ENCODE measurements around the gene CHST6. TPM values are rescaled to one million over a fixed set of nuclear protein-coding genes. Genes with fewer than 3 reads are reported as not detected.
"Not testable (repeated sequence)": the region's sequence is repeated elsewhere in the genome, so short reads cannot be mapped to it uniquely, and the experiment has no call there.

Gene CHST6
- total RNA-seq, 1 donor from 2014 or later, result 6.0 TPM

DNA sequence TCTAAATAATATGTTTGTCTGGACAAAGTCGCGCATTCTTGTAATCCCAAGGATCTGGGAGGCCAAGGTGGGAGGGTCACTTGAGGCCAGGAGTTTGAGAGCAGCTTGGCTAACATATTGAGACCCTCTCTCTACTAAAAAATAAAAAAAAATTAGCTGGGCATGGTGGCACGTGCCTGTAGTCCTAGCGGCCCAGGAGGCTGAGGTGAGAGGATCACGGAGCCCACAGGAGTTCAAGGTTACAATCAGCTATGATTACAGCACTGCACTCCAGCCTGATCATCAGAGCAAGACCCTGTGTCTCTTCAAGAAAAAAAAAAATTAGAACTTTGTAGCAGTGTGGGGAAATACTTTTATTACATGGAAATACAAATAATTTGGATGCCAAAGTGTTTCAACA lies 6.1 kb upstream of the CHST6 start:
- Mint-ChIP-seq H3K4me1 (ENCODE audit: unreplicated experiment) (peaks cover 8% of the 10 kb centered on the region), H3K27me3 (peaks cover 3% of the 10 kb centered on the region), H3K36me3 (no peaks in the 10 kb centered on the region), H3K4me3 (no peak overlapping the region), H3K27ac (no peak overlapping the region), H3K9me3 (no peaks in the 10 kb centered on the region)
- TF ChIP-seq, protein P1, sequence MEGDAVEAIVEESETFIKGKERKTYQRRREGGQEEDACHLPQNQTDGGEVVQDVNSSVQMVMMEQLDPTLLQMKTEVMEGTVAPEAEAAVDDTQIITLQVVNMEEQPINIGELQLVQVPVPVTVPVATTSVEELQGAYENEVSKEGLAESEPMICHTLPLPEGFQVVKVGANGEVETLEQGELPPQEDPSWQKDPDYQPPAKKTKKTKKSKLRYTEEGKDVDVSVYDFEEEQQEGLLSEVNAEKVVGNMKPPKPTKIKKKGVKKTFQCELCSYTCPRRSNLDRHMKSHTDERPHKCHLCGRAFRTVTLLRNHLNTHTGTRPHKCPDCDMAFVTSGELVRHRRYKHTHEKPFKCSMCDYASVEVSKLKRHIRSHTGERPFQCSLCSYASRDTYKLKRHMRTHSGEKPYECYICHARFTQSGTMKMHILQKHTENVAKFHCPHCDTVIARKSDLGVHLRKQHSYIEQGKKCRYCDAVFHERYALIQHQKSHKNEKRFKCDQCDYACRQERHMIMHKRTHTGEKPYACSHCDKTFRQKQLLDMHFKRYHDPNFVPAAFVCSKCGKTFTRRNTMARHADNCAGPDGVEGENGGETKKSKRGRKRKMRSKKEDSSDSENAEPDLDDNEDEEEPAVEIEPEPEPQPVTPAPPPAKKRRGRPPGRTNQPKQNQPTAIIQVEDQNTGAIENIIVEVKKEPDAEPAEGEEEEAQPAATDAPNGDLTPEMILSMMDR (conservative IDR thresholded peaks at IDR 0.05), result no peak
- DNase-seq (ENCODE audit: extremely low spot score, unreplicated experiment), result no peak

DNA sequence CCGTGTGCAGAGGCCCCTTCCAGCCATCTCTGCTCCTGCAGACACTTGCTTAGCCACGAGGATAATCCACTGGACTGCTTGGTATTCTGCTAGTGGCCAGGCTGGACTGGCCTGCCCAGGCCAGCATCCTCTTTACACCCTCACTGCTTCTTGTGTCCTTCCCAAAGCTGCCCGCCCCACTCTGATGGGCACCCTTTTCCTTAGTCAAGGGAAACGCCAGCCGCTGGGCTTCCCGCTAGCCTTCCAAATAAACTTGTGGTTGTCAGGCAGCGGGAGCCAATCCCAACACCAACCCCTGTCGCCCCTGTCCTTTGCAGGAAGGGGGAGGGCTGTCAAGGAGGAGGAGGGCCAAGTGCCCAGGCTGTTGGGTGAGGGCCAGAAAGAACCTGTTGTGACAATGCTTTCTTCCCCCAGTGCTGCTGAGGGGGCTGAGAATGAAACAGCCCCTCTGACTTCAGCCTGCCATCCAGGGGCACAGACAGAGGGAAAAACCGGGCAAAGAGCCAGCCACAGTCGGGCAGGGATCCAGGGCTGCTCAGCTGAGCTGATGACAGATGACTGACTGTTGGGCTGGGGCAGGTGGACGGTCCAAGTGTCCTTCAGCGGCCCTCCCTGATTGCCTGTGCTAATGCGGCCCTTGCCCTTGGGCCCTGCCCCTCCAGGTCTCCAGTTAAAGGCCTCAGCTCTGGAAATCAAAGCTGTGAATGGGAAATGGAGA lies 3.5 kb upstream of the CHST6 start:
- H3K4me1 Mint-ChIP-seq (ENCODE audit: unreplicated experiment); H3K4me3 Mint-ChIP-seq; H3K27ac Mint-ChIP-seq; H3K36me3 Mint-ChIP-seq; H3K9me3 Mint-ChIP-seq; DNase-seq (ENCODE audit: extremely low spot score, unreplicated experiment): not testable (repeated sequence)
- peaks cover 12% of the 10 kb centered on the region for H3K27me3 Mint-ChIP-seq

DNA sequence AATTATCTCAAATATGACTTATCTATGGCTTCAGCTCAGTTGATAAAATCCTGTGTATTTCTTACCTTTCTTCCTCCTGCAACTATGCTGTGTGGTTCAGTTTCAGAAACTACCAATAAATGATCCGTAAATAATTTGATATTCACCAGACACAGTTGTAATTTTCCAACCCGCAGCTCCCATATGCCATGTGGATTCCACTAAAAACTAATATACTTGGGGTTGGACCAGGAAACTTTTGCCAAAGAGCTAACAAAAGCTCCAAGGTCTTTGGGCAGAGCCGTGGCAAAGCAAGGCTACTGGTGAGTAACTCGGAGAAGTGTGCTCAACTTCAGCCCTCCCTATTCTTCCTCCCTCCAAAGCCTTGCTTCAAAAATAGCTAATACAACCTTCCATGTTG lies 2.3 kb upstream of the CHST6 start:
- Mint-ChIP-seq H3K4me1 (ENCODE audit: unreplicated experiment) (peaks cover 6% of the 10 kb centered on the region), H3K36me3 (no peaks in the 10 kb centered on the region), H3K4me3 (no peak overlapping the region), H3K9me3 (no peaks in the 10 kb centered on the region), H3K27ac (no peak overlapping the region), H3K27me3 (peaks cover 15% of the 10 kb centered on the region)
- TF ChIP-seq, protein P1 (conservative IDR thresholded peaks at IDR 0.05), result no peak
- DNase-seq (ENCODE audit: extremely low spot score, unreplicated experiment), result no peak

DNA sequence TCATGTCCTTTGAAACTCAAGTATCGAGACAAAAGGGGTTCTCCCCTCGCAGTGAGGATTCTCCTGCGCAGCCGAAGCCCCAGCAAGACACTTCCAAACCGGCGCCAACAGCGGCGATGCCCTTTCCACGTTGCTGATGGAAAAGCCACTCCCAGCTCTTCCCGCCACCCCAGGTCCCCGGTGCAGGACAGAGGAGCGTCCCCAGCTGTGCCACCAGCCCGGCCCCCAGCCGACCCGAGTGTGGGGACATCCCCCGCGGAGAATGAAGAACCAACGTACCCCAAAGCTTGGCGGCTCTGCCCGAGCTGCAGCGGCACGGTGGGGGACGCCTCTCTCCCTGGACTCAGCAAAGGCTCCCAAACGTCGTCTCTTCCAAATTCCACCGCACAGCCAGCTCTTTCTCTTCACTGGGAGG lies 573 bp downstream of the CHST6 start:
- Mint-ChIP-seq H3K4me3 (peak overlapping the region; percentile 89), H3K4me1 (ENCODE audit: unreplicated experiment) (peaks cover 6% of the 10 kb centered on the region), H3K27ac (peak overlapping the region; percentile 51), H3K36me3 (no peaks in the 10 kb centered on the region), H3K27me3 (peaks cover 15% of the 10 kb centered on the region), H3K9me3 (no peaks in the 10 kb centered on the region)
- TF ChIP-seq, protein P1 (conservative IDR thresholded peaks at IDR 0.05), result no peak
- no peak for DNase-seq (ENCODE audit: extremely low spot score, unreplicated experiment)

DNA sequence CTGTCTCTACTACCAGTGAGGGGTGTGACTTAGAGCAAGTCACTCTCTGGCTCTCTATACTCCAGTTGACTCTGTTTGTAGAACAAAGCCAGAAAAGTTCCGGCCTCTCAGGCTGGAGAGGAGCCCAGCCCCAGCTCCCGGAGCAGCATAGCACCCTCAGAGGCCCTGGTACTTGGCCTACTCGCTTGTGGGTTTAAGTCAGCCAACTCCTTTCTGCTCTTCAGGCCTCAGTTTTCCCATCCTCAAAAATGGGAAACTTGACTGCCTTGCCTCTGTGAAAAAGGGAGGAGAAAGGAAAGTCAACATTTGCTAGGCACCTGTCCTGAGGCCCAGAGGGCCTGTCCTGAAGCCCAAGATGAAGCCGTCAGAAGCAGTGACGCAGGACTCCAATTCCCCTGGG lies 1.1 kb downstream of the CHST6 start:
- no peaks in the 10 kb centered on the region for H3K9me3 Mint-ChIP-seq
- TF ChIP-seq, protein P1 (conservative IDR thresholded peaks at IDR 0.05), result no peak
- peak overlapping the region; percentile 89 for H3K4me3 Mint-ChIP-seq
- no peaks in the 10 kb centered on the region for H3K36me3 Mint-ChIP-seq
- DNase-seq (ENCODE audit: extremely low spot score, unreplicated experiment), result no peak
- peaks cover 15% of the 10 kb centered on the region for H3K27me3 Mint-ChIP-seq
- H3K27ac Mint-ChIP-seq, result no peak overlapping the region
- peaks cover 6% of the 10 kb centered on the region for H3K4me1 Mint-ChIP-seq (ENCODE audit: unreplicated experiment)

DNA sequence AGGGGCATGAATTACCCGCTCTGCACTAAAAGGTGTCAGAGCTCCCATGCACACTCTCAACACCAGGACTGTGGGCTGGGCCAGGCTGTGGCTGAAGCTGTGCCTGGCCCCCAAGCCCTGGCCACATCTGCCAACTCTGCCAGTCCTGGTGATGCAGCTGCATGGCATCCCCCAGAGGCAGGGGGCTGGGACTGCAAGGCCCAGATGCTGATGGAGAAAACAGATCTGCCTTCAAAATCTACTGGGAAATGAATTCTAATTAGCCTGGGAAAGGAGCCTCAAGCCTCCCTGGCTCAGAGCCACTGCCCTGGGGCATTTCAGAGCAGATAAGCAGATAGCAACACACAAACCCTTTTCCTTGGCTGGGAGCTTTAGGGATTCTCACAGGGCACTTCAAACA lies 3.4 kb downstream of the CHST6 start:
- peaks cover 19% of the 10 kb centered on the region for H3K27me3 Mint-ChIP-seq
- no peak overlapping the region for H3K27ac Mint-ChIP-seq
- no peaks in the 10 kb centered on the region for H3K36me3 Mint-ChIP-seq
- TF ChIP-seq, protein P1 (conservative IDR thresholded peaks at IDR 0.05), result peak; percentile 34
- DNase-seq (ENCODE audit: extremely low spot score, unreplicated experiment), result no peak
- H3K9me3 Mint-ChIP-seq, result no peaks in the 10 kb centered on the region
- peaks cover 7% of the 10 kb centered on the region for H3K4me1 Mint-ChIP-seq (ENCODE audit: unreplicated experiment)
- H3K4me3 Mint-ChIP-seq, result no peak overlapping the region
